ENCODE data around the gene RNF175. TPM values are rescaled to one million over a fixed set of nuclear protein-coding genes. Genes with fewer than 3 reads are reported as not detected.

The RNF175 gene
- total and polyA plus RNA-seq, 12 donors = 0.18 to 6.3 (median 1.1) TPM; not detected in 4

GRCh38 chr4:153792618-153793247 lies 32.9 kb upstream of the RNF175 start:
- DNase-seq = no peak
- H3K4me3 ChIP-seq = peak overlapping the region in 1 of 4 donors; percentile 36
- 14 to 29% (median 24%) methylated on average over 37 to 39 of the region's 39 CpGs for WGBS, 4 donors
- intact Hi-C loops (cut with DNase I) = no loop called here
- TF ChIP-seq CTCF (IDR thresholded peaks at IDR 0.05) = no peak
- TF ChIP-seq POLR2A (IDR thresholded peaks at IDR 0.05) = no peak
- H3K27ac ChIP-seq = no peak overlapping the region
- H3K9me3 ChIP-seq (replicated peaks in 1 of 3) = no peaks in the 10 kb centered on the region
- peaks cover 3 to 24% of the 10 kb centered on the region in 2 donors for H3K4me1 ChIP-seq (replicated peaks in 1 of 2)
- peaks cover 56% of the 10 kb centered on the region for H3K27me3 ChIP-seq
- no peaks in the 10 kb centered on the region for H3K36me3 ChIP-seq (replicated peaks in 1 of 2)

GRCh38 chr4:153791746-153792617 lies 32.2 kb upstream of the RNF175 start:
- Histone ChIP-seq H3K27ac (no peak overlapping the region), H3K27me3 (peaks cover 64% of the 10 kb centered on the region), H3K4me1 (replicated peaks in 1 of 2) (peaks cover 3 to 24% of the 10 kb centered on the region in 2 donors), H3K36me3 (replicated peaks in 1 of 2) (no peaks in the 10 kb centered on the region), H3K9me3 (replicated peaks in 1 of 3) (no peaks in the 10 kb centered on the region), H3K4me3 (peak overlapping the region in 1 of 4 donors; percentile 36)
- intact Hi-C loops (cut with DNase I) = no loop called here
- TF ChIP-seq POLR2A (IDR thresholded peaks at IDR 0.05) (no peak), CTCF (IDR thresholded peaks at IDR 0.05) (no peak)
- DNase-seq = peak in 6 of 7 donors; percentile 28 to 62 (median 37)
- 6 to 12% (median 10%) methylated on average over 22 to 37 of the region's 37 CpGs for WGBS, 4 donors

GRCh38 chr4:153790962-153791551 lies 31.2 kb upstream of the RNF175 start:
- Histone ChIP-seq H3K36me3 (replicated peaks in 1 of 2) (no peaks in the 10 kb centered on the region), H3K4me3 (peak overlapping the region in 1 of 4 donors; percentile 28), H3K4me1 (replicated peaks in 1 of 2) (peaks cover 3 to 24% of the 10 kb centered on the region in 2 donors), H3K27ac (no peak overlapping the region), H3K9me3 (replicated peaks in 1 of 3) (no peaks in the 10 kb centered on the region), H3K27me3 (peaks cover 67% of the 10 kb centered on the region)
- intact Hi-C loops (cut with DNase I) = no loop called here
- WGBS, 4 donors = 4 to 6% (median 5%) methylated on average over 12 to 51 of the region's 51 CpGs
- no peak for DNase-seq
- TF ChIP-seq POLR2A (IDR thresholded peaks at IDR 0.05) (no peak), CTCF (IDR thresholded peaks at IDR 0.05) (no peak)

GRCh38 chr4:153790500-153790865 lies 30.7 kb upstream of the RNF175 start:
- peaks cover 68% of the 10 kb centered on the region for H3K27me3 ChIP-seq
- H3K4me3 ChIP-seq = peak overlapping the region in 1 of 4 donors; percentile 28
- H3K27ac ChIP-seq = no peak overlapping the region
- no peak for DNase-seq
- intact Hi-C loops (cut with DNase I) = no loop called here
- 45 to 74% (median 49%) methylated on average over 5 to 10 of the region's 10 CpGs for WGBS, 4 donors
- TF ChIP-seq CTCF (IDR thresholded peaks at IDR 0.05) (no peak), POLR2A (IDR thresholded peaks at IDR 0.05) (no peak)
- H3K4me1 ChIP-seq (replicated peaks in 1 of 2) = peaks cover 3 to 24% of the 10 kb centered on the region in 2 donors
- no peaks in the 10 kb centered on the region for H3K36me3 ChIP-seq (replicated peaks in 1 of 2)
- no peaks in the 10 kb centered on the region for H3K9me3 ChIP-seq (replicated peaks in 1 of 3)

Data from adrenal gland (tissue), 12 donors.